Ovary (tissue), 3 donors: ENCODE data around the gene ZC3H6.
"Not testable (repeated sequence)": the region's sequence is repeated elsewhere in the genome, so short reads cannot be mapped to it uniquely, and the experiment has no call there.

ENCODE experiments used
- POLR2A ChIP-seq: fragments of 450-650 bp; IDR thresholded peaks from one replicate; pipeline ENCODE4 v1.6.1; 2017; ENCODE audit warnings: antibody characterized with exemption, mild to moderate bottlenecking, moderate library complexity
- TF ChIP-seq, protein P1 (sequence below), 3 donors: fragments of 450-650 bp in 2 of 3; fragments of 200-600 bp in 1 of 3; IDR thresholded peaks; one replicate each; pipeline versions ENCODE4 v1.5.1 to v1.8.0; 2016 to 2022; ENCODE audit warnings: antibody characterized with exemption in 3 of 3, mild to moderate bottlenecking in 1 of 3
- donor health status: DM: no; HTN: no; CAD: no.

- not testable (repeated sequence) for TF ChIP-seq POLR2A
- TF ChIP-seq, protein P1, sequence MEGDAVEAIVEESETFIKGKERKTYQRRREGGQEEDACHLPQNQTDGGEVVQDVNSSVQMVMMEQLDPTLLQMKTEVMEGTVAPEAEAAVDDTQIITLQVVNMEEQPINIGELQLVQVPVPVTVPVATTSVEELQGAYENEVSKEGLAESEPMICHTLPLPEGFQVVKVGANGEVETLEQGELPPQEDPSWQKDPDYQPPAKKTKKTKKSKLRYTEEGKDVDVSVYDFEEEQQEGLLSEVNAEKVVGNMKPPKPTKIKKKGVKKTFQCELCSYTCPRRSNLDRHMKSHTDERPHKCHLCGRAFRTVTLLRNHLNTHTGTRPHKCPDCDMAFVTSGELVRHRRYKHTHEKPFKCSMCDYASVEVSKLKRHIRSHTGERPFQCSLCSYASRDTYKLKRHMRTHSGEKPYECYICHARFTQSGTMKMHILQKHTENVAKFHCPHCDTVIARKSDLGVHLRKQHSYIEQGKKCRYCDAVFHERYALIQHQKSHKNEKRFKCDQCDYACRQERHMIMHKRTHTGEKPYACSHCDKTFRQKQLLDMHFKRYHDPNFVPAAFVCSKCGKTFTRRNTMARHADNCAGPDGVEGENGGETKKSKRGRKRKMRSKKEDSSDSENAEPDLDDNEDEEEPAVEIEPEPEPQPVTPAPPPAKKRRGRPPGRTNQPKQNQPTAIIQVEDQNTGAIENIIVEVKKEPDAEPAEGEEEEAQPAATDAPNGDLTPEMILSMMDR (IDR thresholded peaks at IDR 0.05) = not testable (repeated sequence)
These were observed 76.9 kb downstream of the ZC3H6 start for GRCh38 chr2:112352292-112352691.
